ENCODE measurements around the gene VCL.

Gene VCL

DNA sequence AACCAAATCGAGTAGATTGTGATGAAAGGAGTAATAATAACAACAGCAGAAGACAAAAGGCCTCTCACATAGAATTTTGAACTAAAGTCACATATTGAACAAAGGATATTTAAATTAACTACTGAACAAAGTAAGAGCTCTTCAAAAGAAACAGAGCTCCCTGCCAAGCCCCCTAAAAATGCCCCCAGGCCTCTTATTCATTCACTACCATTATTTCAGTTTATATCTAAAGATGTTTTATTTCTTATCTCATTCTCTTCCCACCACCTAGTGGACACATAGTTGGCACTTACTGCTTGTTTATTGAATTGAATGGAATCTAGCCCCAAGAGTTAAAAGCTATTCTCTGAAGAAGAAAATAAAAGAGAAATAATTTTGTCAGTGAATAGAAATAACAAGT, 37.4 kb downstream of the VCL start:
- DNase-seq (ENCODE audit: low read depth, low spot score) = no peak
- TF ChIP-seq, protein P1, sequence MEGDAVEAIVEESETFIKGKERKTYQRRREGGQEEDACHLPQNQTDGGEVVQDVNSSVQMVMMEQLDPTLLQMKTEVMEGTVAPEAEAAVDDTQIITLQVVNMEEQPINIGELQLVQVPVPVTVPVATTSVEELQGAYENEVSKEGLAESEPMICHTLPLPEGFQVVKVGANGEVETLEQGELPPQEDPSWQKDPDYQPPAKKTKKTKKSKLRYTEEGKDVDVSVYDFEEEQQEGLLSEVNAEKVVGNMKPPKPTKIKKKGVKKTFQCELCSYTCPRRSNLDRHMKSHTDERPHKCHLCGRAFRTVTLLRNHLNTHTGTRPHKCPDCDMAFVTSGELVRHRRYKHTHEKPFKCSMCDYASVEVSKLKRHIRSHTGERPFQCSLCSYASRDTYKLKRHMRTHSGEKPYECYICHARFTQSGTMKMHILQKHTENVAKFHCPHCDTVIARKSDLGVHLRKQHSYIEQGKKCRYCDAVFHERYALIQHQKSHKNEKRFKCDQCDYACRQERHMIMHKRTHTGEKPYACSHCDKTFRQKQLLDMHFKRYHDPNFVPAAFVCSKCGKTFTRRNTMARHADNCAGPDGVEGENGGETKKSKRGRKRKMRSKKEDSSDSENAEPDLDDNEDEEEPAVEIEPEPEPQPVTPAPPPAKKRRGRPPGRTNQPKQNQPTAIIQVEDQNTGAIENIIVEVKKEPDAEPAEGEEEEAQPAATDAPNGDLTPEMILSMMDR (IDR thresholded peaks at IDR 0.05; ENCODE audit: low read depth, low read length) = peak; percentile 37
- H3K4me3 ChIP-seq (ENCODE audit: low read depth, low read length) = no peak overlapping the region
- in situ Hi-C loops (cut with HindIII; ENCODE audit: low sequenced_read_pairs) = no loop called here

DNA sequence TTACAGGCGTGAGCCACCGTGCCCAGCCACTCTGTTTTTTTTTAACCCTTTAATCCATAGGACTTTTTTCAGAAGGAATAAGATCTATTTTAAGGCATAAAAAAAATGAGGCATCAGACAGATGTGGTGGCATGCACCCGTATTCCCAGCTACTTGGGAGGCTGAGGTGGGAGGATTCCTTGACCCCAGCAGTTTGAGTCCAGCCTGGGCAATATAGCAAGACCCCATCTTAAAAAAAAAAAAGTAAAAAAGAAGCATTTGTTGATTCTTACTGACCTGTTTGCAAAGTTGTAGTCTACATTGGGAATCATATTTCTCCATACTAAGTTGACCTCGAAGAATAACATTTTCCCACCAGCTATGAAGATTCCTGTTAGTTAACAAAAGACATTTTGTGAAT, 38.6 kb downstream of the VCL start:
- no peak for DNase-seq (ENCODE audit: low read depth, low spot score)
- TF ChIP-seq, protein P1 (IDR thresholded peaks at IDR 0.05; ENCODE audit: low read depth, low read length) = no peak
- no peak overlapping the region for H3K4me3 ChIP-seq (ENCODE audit: low read depth, low read length)
- in situ Hi-C loops (cut with HindIII; ENCODE audit: low sequenced_read_pairs) = no loop called here

DNA sequence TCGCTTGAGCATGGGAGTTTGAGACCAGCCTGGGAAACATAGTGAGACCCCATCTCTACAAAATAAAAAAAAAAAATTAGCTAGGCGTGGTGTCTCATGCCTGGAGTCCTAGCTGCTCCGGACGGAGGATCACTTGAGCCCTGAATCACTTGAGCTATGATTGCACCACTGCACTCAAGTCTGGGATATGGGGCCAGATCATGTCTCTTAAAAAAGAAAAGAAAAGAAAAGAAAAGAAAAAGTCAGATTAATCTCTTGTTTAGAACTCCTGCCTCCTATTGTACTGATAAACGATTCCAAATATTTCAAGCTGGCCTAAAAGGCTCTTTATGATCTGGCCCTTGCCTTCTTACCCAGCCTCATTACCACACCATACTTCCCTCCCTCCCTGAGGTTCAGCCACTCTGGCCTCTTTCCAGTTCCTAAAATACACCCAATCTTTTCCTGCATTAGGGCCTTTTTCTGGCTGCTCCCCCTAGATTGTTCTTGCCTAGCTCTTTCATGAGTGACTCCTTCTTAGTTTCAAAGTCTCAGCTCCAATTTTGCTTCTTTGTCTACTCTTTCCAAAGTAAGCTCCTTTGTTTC, 41.7 kb downstream of the VCL start:
- H3K4me3 ChIP-seq (ENCODE audit: low read depth, low read length) = no peak overlapping the region
- TF ChIP-seq, protein P1 (IDR thresholded peaks at IDR 0.05; ENCODE audit: low read depth, low read length) = no peak
- no peak for DNase-seq (ENCODE audit: low read depth, low spot score)
- in situ Hi-C loops (cut with HindIII; ENCODE audit: low sequenced_read_pairs) = no loop called here

DNA sequence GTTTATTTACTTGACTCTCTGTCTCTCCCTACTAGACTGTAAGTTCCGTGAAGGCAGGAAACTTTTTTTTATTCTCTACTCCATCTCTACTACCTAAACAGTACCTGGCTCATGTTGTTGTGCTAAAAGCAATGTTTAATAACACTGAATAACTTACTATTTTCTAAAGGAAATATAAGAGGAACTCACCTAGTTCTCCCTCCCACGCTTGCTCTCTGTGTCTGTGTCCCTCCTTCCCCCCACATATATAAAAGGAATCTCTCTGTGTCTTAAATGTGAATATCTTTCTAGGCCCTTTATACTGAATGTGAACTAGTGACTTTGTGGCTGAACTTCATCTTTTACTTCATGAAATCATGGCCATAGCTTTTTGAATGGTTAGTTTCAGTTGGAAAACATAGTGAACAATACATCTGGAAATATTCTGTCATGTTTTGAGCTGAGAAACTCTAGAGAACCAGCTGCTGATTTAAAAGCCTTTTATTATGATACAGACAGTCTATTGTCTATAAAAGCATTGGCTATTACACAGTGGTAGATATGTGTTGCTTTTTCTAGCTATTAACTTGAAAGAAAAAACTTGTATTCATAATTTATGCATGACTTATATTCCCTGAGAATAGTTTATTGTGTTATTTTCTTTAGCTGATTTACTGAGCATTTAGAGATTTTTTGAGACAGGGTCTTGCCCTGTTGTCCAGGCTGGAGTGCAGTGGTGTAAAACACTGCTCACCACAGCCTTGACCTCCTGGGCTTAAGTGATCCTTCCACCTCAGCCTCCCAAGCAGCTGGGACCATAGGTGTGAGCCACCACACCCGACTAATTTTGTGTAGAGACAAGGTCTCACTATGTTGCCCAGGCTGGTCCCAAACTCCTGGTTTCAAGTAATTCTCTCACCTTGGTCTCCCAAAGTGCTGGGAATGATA, 42.5 kb downstream of the VCL start:
- no peak overlapping the region for H3K4me3 ChIP-seq (ENCODE audit: low read depth, low read length)
- no peak for DNase-seq (ENCODE audit: low read depth, low spot score)
- in situ Hi-C loops (cut with HindIII; ENCODE audit: low sequenced_read_pairs) = no loop called here
- TF ChIP-seq, protein P1 (IDR thresholded peaks at IDR 0.05; ENCODE audit: low read depth, low read length) = no peak

DNA sequence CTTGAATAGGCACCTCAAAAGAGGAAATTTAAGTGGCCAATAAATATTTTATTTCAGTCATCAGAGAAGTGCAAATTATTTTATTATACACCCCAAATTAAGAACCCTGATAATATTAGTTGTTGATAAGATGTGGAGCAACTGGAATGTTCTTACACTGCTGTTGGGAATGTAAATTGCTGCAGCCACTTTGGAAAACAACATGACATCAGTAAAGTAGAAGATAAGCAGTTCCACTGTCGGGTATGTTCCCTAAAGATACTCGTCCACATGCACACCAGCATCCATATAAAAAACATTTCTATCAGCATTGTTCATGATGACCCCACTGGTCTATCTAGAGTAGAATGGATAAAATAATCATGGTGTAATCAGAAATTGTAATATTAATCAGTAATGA, 46.5 kb downstream of the VCL start:
- in situ Hi-C loops (cut with HindIII; ENCODE audit: low sequenced_read_pairs) = no loop called here
- H3K4me3 ChIP-seq (ENCODE audit: low read depth, low read length) = no peak overlapping the region
- DNase-seq (ENCODE audit: low read depth, low spot score) = no peak
- TF ChIP-seq, protein P1 (IDR thresholded peaks at IDR 0.05; ENCODE audit: low read depth, low read length) = no peak

DNA sequence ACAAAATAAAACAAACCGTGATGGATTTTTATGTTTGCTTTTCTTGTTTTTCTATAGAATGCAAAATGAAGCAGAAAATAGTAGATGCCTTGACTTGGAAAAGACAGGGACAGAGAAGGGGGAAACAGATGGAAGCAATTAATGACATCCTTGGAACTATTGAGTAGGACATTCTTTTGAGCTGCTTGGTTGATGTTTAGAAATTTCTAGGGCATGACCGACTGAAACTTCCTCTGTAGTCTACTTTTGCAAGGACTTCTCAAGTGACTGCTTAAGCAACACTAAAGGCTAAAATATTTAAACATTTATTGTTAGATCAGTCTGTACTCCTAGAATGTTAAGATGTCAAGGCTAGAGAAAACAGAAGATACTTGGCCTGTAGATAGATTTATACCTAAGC, 49.4 kb downstream of the VCL start:
- DNase-seq (ENCODE audit: low read depth, low spot score) = peak; percentile 74
- H3K4me3 ChIP-seq (ENCODE audit: low read depth, low read length) = no peak overlapping the region
- in situ Hi-C loops (cut with HindIII; ENCODE audit: low sequenced_read_pairs) = no loop called here
- TF ChIP-seq, protein P1 (IDR thresholded peaks at IDR 0.05; ENCODE audit: low read depth, low read length) = no peak
